Stimulated activated CD8-positive, alpha-beta memory T cell treated with anti-CD3 and anti-CD28 coated beads, Interleukin-7, amount 100 ng/mL, for 48 hours (primary cell): ENCODE results near the gene SLC35E1.
A peak's percentile ranks its signal among the peaks of the same experiment; 100 is the strongest.
"Not testable (repeated sequence)": the region's sequence is repeated elsewhere in the genome, so short reads cannot be mapped to it uniquely, and the experiment has no call there.

Source experiments
- DNase-seq, 2 donors: peaks; one replicate each; pipeline ENCODE4 v3.0.0-alpha.2; 2020; ENCODE audit warnings: low read depth in 1 of 2; ENCODE audit errors: extremely low read depth in 1 of 2

SLC35E1 gene

GRCh38 chr19:16559780-16560276 is 12.4 kb downstream of the SLC35E1 start:
- no peak for DNase-seq

- DNase-seq, result no peak
These were observed 17.4 kb downstream of the SLC35E1 start for GRCh38 chr19:16554776-16555175.

- DNase-seq, result not testable (repeated sequence)
These were observed 20.3 kb downstream of the SLC35E1 start for GRCh38 chr19:16551902-16552301.

GRCh38 chr19:16548956-16549355 is 23.3 kb downstream of the SLC35E1 start:
- DNase-seq, result no peak

GRCh38 chr19:16544473-16545231 is 27.6 kb downstream of the SLC35E1 start:
- no peak for DNase-seq

GRCh38 chr19:16543734-16544133 is 28.5 kb downstream of the SLC35E1 start:
- DNase-seq, result not testable (repeated sequence)

- DNase-seq, result no peak
These were observed 29.2 kb downstream of the SLC35E1 start for GRCh38 chr19:16542910-16543472.

GRCh38 chr19:16542045-16542909 is 29.9 kb downstream of the SLC35E1 start, which contains the start of gene CHERP:
Gene CHERP (minus strand): TSS chr19:16542437. CDS start chr19:16542378, 59 bp downstream.
- DNase-seq, result peak; percentile 87 to 88

- no peak for DNase-seq
These were observed 30.6 kb downstream of the SLC35E1 start for GRCh38 chr19:16541526-16542044.

GRCh38 chr19:16540948-16541347 is 31.3 kb downstream of the SLC35E1 start:
- no peak for DNase-seq

- no peak for DNase-seq
These were observed 35.1 kb downstream of the SLC35E1 start for GRCh38 chr19:16537111-16537510.

- no peak for DNase-seq
These were observed 36.1 kb downstream of the SLC35E1 start for GRCh38 chr19:16536130-16536529.

- no peak for DNase-seq
These were observed 36.8 kb downstream of the SLC35E1 start for GRCh38 chr19:16535381-16535780.

- DNase-seq, result no peak
These were observed 39.6 kb downstream of the SLC35E1 start for GRCh38 chr19:16532440-16533234.

- no peak for DNase-seq
These were observed 40.9 kb downstream of the SLC35E1 start for GRCh38 chr19:16531380-16531669.

- no peak for DNase-seq
These were observed 41.5 kb downstream of the SLC35E1 start for GRCh38 chr19:16530540-16531379.

- DNase-seq, result no peak
These were observed 42.6 kb downstream of the SLC35E1 start for GRCh38 chr19:16529466-16530144.

- no peak for DNase-seq
These were observed 44.2 kb downstream of the SLC35E1 start for GRCh38 chr19:16527971-16528521.
